ENCODE results near the gene PPM1A. TPM values are rescaled to one million over a fixed set of nuclear protein-coding genes. Genes with fewer than 3 reads are reported as not detected.

The PPM1A gene
- total RNA-seq, 4 donors from 2014 or later: 28.2 to 43.7 (median 40.4) TPM

- WGBS, 2 donors: 84 to 92% methylated on average over 1 of the region's 1 CpG
- TF ChIP-seq EP300 (IDR thresholded peaks at IDR 0.05): no peak
- TF ChIP-seq CTCF (IDR thresholded peaks at IDR 0.05): no peak
- no peak for TF ChIP-seq POLR2A (IDR thresholded peaks at IDR 0.05)
Measured at GRCh38 chr14:60257865-60258264, 8.8 kb downstream of the PPM1A start.

GRCh38 chr14:60265163-60265562 lies 16.1 kb downstream of the PPM1A start:
- Histone ChIP-seq H3K36me3 (peaks cover 0 to 20% (median 0%) of the 10 kb centered on the region in 3 donors), H3K4me1 (no peaks in the 10 kb centered on the region), H3K27ac (no peak overlapping the region), H3K4me3 (no peak overlapping the region), H3K9me3 (peaks cover 0 to 44% (median 7%) of the 10 kb centered on the region in 4 donors), H3K27me3 (no peaks in the 10 kb centered on the region)
- TF ChIP-seq POLR2A (IDR thresholded peaks at IDR 0.05): no peak
- no peak for TF ChIP-seq CTCF (IDR thresholded peaks at IDR 0.05)
- no peak for TF ChIP-seq EP300 (IDR thresholded peaks at IDR 0.05)
- DNase-seq (ENCODE audit: low spot score in 2 of 2): no peak
- 91 to 100% methylated on average over 1 of the region's 1 CpG for WGBS, 2 donors

More at GRCh38 chr14:60257865-60258264, 8.8 kb downstream of the PPM1A start:
- DNase-seq (ENCODE audit: low spot score in 2 of 2): no peak
- Histone ChIP-seq H3K4me3 (no peak overlapping the region), H3K36me3 (peaks cover 0 to 2% (median 0%) of the 10 kb centered on the region in 3 donors), H3K9me3 (peaks cover 0 to 3% (median 0%) of the 10 kb centered on the region in 4 donors), H3K27ac (no peak overlapping the region), H3K4me1 (peaks cover 0 to 42% (median 12%) of the 10 kb centered on the region in 4 donors), H3K27me3 (no peaks in the 10 kb centered on the region)

GRCh38 chr14:60266021-60266937 lies 17.3 kb downstream of the PPM1A start:
- Histone ChIP-seq H3K36me3 (peaks cover 0 to 20% (median 0%) of the 10 kb centered on the region in 3 donors), H3K27ac (no peak overlapping the region), H3K4me1 (peaks cover 0 to 5% (median 0%) of the 10 kb centered on the region in 4 donors), H3K27me3 (no peaks in the 10 kb centered on the region), H3K4me3 (no peak overlapping the region), H3K9me3 (peaks cover 0 to 44% (median 7%) of the 10 kb centered on the region in 4 donors)
- DNase-seq (ENCODE audit: low spot score in 2 of 2): no peak
- WGBS, 2 donors: 93 to 94% methylated on average over 1 of the region's 1 CpG
- TF ChIP-seq EP300 (IDR thresholded peaks at IDR 0.05): no peak
- no peak for TF ChIP-seq POLR2A (IDR thresholded peaks at IDR 0.05)
- peak in 1 of 5 experiments; percentile 39 for TF ChIP-seq CTCF (IDR thresholded peaks at IDR 0.05)

GRCh38 chr14:60272177-60272576 lies 23.2 kb downstream of the PPM1A start:
- peaks cover 0 to 7% (median 0%) of the 10 kb centered on the region in 3 donors for H3K36me3 ChIP-seq
- H3K4me1 ChIP-seq: peaks cover 0 to 51% (median 8%) of the 10 kb centered on the region in 4 donors
- no peak for DNase-seq (ENCODE audit: low spot score in 2 of 2)
- no peak for TF ChIP-seq POLR2A (IDR thresholded peaks at IDR 0.05)
- TF ChIP-seq EP300 (IDR thresholded peaks at IDR 0.05): no peak
- no peak for TF ChIP-seq CTCF (IDR thresholded peaks at IDR 0.05)
- peaks cover 0 to 6% (median 0%) of the 10 kb centered on the region in 4 donors for H3K9me3 ChIP-seq
- no peaks in the 10 kb centered on the region for H3K27me3 ChIP-seq
- no peak overlapping the region for H3K4me3 ChIP-seq
- 93 to 96% methylated on average over 2 of the region's 2 CpGs for WGBS, 2 donors
- H3K27ac ChIP-seq: no peak overlapping the region

GRCh38 chr14:60273956-60274355 lies 24.9 kb downstream of the PPM1A start:
- H3K27me3 ChIP-seq: no peaks in the 10 kb centered on the region
- peaks cover 0 to 6% (median 0%) of the 10 kb centered on the region in 4 donors for H3K9me3 ChIP-seq
- WGBS, 2 donors: 74 to 78% methylated on average over 2 of the region's 2 CpGs
- DNase-seq (ENCODE audit: low spot score in 2 of 2): no peak
- H3K36me3 ChIP-seq: peaks cover 0 to 7% (median 0%) of the 10 kb centered on the region in 3 donors
- no peak overlapping the region for H3K4me3 ChIP-seq
- TF ChIP-seq POLR2A (IDR thresholded peaks at IDR 0.05) (no peak), EP300 (IDR thresholded peaks at IDR 0.05) (no peak), CTCF (IDR thresholded peaks at IDR 0.05) (no peak)
- no peak overlapping the region for H3K27ac ChIP-seq
- peaks cover 0 to 59% (median 8%) of the 10 kb centered on the region in 4 donors for H3K4me1 ChIP-seq

Measured in tibial nerve (tissue), 4 donors.